ENCODE data around the gene RAMP3. TPM values are rescaled to one million over a fixed set of nuclear protein-coding genes. Genes with fewer than 3 reads are reported as not detected.

The RAMP3 gene
- total RNA-seq, 1 donor from 2014 or later, result 5.7 TPM

DNA sequence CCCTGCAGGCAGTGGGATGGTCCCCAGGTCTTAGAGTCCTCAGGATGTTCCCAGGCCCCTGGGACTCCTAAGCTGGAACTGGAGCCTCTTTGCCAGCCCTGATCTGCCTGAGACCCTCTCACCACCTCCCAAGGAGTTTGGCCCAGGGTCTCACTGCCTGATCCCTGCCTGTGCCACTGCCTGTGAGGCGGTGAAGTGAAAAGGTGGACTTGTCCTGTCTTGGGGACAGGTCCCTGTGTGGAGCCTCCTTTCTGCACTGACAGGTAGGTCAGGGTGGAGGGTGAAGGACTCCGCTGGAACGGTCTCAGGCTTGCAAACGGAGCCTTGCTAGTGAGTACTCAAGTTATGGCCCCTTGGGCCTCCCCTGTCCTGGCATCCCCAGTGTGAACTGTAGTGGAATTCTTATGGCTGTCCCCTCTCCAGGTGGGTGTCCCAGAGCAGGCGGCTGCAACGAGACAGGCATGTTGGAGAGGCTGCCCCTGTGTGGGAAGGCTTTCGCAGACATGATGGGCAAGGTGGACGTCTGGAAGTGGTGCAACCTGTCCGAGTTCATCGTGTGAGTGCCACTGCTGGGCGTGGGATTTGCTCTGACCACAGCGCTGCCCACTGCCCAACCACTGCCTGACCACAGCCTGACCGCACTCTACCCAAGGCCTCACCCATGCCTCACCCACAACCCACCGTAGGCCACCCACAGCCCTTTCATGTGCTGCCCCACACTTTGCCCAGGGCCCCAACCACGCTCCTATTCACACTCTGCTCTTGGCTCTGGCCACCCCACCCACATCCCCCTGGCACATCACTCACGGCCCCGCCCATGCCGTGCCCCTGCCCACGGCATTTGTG is 19.5 kb downstream of the RAMP3 start:
- no peak for DNase-seq (ENCODE audit: low spot score in 2 of 2)
- no peak for FAIRE-seq

DNA sequence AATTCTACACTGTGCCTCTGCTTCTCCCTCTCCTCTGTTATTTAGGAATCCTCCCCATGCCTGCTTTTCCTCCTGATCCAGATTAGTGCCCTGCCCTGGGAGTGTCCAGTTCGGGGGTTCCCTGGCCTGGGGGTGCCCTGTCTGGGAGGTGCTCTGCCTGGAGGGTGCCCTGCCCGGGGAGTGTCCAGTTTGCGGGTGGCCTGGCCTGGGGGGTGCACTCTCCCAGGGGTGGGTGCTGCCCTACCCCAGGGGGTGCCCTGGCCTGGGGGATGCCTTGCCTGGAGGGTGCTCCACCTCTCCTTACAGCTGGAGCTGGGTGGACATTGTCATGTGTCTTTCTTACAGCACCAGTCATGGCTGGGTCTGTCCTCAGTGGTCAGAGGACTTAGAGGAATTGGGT is 20.2 kb downstream of the RAMP3 start:
- DNase-seq (ENCODE audit: low spot score in 2 of 2) (peak in 1 of 2 donors; percentile 7), FAIRE-seq (no peak)

DNA sequence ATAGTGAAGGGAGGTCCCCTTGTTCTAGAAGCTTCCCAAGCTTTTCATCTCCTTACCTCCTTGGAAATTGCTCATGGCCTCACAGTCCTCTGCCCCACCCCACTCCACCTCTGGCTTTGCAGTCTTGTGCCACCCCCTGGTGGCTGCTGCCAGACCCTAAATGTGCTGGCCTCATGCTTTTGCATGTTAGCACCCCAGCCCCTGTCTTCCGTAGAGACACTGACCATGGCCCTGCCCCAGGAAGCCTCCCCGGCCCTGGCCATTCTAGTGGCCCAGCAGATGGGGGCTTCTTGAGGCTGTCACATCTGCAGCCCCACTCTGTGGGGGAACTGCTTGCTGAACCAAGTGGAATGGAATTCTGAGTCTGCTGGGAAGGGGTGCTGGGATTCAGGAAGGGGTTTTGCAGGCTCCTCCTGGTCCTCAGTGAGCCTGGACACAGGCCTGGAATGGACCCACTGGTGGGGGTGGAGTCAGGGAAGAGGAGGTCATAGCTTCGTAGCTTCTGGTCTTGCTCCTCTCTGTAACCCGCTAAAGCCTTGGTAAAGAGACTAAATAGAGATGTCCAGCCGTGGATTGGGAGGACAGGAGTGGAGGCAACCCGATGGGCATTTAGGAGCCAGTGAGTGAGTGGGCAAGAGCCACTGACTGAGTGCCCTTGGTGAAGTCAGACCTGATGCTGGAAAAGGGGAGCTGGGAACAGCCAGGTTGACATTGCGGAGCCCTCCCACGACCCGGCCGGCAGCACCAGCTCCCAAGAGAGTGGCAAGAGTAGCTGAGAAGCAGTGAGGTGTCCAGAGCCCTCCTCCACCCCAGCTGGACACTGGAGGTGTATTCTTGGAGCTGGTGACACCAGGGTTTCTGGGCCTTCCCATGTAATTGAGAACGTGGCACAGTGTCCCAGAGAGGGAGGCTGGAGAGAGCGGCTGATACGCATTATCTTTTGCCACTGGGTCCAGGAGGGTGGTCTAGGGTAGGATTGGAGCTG is 20.9 kb downstream of the RAMP3 start:
- FAIRE-seq (no peak), DNase-seq (ENCODE audit: low spot score in 2 of 2) (peak in 1 of 2 donors; percentile 22)

DNA sequence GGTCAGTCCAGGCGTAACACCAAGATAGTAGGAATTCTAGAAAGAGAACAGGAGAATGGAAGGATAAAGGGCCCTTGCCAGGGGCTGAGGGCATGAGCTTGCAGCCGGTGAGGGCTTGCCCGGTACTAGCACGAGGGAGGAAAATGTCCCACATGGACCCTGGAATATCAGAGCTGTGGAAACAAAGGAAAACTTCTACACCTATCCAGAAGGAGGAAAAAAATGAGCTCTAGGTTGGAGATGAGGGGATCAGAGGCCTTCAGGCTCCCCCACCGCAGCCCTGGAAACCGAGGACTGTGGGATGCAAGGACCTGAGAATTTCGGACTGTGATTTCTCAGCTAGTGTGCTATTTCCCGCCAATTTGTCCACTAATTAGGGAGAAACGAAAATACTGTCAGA is 22.1 kb downstream of the RAMP3 start:
- FAIRE-seq (no peak), DNase-seq (ENCODE audit: low spot score in 2 of 2) (no peak)

DNA sequence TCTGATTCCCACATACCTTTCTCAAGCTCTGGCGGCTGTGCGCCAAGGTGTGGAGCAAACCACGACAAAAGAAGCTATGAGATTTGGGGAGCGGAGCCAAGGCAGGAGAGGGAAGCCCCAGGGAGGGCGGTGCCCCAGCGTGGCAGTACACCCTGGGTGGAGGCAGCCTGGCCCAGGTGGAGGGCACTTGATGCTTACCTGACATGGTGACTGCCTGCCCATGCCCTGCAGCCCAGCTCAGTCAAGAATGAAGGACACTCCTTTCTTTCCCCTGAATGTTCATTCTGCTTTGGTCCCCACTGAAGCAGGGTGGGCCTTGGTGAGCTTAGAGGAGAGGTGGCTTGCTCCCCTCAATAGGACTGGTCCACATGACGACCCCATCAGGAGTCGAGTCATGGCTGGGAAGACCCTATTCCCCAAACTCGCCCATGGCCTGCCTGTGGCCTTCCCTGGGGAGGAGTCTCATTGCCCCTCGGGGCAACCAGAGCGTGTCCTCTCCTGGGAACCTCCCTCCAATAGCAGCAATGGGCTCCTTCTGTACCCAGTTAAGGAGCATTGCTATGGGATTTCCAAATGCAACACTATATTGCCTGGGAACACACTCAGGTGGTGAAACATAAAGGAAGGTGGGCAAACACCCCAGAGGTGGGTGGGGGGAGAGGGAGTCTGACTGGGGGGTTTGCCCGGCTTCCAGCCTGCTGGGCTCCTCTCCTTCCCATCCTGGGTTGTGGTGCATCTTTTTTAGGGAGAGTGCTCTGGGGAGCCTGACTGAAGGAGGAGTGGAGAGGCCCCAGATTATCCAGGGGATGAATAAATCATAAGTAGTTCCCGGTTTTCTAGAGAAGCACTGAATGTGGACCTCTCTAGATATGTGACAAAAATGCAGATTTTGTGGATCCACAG is 22.7 kb downstream of the RAMP3 start:
- DNase-seq (ENCODE audit: low spot score in 2 of 2), result peak in 1 of 2 donors; percentile 12
- FAIRE-seq, result no peak

DNA sequence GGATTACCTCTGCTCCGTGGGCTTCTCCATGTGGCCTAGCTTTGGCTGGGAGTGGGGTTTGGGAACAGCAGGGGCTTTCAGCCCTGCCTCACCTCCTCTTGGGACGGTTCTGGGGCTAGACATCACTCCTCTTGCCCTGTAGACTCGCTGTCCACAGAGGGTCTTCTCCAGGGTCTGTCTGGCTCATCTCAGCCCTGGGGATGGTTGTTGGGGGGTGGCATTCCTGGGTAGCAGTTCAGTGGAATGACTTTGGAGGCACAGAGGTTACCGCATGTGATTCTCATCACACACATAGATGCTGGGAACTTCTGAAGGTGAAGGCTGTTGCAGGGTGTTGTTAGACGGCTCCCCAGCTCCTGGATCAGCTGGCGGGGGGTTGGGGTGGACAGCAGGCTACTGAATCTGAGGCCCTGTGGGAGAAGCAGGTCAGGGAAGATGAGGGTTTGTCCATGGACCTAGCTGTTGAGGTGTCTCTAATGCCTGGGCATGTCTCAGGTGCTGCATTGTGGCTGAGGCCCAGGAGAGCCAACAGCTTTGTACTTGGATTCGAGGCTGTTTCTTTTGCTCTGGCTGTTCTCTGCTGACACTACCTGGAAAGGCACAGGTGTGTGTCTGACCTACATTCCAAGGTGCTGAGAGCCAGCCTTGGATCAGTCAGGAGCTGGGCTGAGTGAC is 23.8 kb downstream of the RAMP3 start:
- no peak for FAIRE-seq
- DNase-seq (ENCODE audit: low spot score in 2 of 2), result peak in 1 of 2 donors; percentile 6

DNA sequence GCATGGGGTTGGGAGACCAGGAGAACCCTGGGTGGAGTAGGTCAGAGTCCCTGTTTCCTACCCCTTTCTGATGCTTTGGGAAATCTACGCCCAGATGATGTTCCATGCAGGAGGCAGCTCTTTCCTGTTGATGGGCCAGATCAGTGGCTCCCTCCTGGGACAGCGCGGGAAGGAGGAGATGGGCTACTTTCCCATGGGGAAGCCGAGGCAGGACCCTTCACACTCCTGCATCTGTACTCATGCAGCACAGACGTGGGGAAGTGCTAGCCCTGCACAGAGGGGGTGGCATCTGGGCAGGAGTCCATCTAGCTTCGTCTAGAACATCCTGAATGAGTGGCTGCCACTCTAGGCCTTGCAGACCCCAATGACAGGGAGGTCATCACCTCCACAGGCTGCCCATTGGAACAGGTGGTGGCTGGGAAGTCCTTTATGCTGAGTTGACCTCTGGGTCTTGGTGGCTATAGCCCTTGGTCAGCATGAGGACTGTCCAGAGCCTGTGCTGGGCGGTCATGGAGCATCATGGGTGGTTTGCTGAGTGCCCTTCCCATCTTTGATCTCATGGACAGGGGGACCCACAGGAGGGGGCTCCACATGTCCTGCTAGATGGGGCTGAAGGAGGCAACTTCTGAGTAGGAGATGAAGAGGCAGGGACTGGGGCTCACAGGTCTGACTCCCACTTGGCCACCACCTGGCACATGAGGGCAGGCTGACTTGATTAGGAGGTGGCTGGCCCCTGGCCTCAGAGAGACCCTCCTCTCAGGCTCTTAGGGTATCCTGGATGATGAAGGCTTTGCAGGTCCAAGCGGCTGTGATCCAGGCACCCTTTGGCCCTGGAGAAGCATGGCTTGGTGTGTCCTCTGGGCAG is 24.6 kb downstream of the RAMP3 start:
- FAIRE-seq (no peak), DNase-seq (ENCODE audit: low spot score in 2 of 2) (peak in 1 of 2 donors; percentile 8)

DNA sequence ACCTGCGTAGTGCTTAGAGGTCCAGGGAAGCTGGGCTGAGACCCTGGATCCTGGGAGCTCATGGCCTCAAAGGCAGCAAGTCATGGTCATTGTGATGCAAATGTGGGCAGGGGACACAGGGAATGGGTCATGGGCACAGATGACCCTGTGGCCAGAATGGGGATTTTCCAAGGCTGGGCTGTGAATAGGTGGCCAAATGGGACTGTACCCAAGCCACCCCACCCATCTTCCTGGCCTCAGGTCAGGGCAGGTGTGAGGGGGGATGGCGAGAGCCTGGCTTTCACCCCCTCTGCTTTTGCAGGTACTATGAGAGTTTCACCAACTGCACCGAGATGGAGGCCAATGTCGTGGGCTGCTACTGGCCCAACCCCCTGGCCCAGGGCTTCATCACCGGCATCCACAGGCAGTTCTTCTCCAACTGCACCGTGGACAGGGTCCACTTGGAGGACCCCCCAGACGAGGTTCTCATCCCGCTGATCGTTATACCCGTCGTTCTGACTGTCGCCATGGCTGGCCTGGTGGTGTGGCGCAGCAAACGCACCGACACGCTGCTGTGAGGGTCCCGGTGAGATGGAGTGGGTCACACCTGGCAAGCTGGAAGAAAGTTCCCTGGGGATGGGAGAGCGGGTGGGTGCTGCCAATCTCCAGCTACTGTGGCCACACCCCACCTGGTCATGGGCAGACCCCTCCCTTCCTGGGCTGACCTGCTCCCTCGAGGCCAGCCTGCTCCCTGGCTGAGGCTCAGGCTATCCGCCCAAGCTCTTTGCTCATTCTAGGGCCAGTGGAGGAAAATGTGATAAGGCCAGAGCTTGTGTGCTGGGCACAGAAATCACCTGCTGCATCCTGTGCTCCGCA is 25.5 kb downstream of the RAMP3 start:
- DNase-seq (ENCODE audit: low spot score in 2 of 2) (peak in 1 of 2 donors; percentile 8), FAIRE-seq (no peak)

DNA sequence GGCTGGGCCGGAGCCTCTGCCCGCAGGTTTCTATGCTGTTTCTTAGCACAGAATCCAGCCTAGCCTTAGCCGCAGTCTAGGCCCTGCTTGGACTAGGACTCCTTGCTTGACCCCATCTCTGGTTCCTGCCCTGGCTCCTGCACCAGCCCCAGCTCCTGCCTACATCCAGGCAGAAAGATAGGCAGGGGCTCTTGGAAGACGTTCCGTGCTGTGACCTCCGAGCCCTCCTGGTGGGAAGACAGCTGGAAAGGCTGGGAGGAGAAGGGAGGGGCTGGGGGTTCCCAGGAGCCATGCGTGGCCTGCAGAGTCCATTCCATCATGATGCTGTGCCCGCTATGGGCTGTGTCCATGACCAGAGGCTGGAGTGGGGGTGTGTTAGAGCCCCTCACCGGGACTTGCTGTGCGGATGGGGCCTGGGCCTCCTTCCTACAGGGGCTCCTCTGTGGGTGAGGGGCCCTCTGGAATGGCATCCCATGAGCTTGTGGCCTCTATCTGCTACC is 26.2 kb downstream of the RAMP3 start:
- DNase-seq (ENCODE audit: low spot score in 2 of 2), result no peak
- no peak for FAIRE-seq

DNA sequence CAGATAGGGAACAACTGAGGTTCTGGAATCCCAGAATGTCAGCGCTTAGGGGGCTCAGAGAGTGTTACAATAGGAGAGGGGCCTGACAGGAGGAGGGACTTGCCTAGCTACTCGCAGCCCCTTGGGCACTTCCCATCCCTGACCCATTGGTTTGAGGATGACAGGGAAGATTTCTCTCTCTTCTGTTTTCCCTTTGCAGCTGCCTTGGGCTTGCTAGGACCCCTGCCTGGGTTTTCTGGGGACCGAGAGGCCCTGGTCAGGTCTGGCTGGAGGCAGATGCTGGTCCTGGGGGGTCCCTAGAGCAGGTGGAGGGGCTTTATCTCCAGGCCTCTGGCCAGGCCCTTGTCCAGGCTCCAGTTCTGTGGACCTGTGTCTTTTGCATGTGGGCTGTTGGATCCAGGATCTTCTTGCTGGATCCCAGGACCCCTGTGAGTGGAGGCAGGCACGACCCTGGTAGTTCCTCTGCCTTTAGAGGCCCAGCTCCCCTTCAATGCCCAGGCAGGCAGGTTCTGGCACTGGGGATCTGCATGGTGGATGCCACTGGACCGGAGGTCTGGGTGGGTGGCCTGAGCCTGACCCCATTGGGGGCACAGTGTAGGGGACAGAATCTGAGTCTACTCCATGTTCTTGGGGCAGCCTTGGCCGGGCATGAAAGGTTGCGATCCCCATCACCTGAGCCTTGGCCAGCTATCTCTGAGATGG is 26.9 kb downstream of the RAMP3 start:
- DNase-seq (ENCODE audit: low spot score in 2 of 2), result peak in 1 of 2 donors; percentile 9
- FAIRE-seq, result no peak

DNA sequence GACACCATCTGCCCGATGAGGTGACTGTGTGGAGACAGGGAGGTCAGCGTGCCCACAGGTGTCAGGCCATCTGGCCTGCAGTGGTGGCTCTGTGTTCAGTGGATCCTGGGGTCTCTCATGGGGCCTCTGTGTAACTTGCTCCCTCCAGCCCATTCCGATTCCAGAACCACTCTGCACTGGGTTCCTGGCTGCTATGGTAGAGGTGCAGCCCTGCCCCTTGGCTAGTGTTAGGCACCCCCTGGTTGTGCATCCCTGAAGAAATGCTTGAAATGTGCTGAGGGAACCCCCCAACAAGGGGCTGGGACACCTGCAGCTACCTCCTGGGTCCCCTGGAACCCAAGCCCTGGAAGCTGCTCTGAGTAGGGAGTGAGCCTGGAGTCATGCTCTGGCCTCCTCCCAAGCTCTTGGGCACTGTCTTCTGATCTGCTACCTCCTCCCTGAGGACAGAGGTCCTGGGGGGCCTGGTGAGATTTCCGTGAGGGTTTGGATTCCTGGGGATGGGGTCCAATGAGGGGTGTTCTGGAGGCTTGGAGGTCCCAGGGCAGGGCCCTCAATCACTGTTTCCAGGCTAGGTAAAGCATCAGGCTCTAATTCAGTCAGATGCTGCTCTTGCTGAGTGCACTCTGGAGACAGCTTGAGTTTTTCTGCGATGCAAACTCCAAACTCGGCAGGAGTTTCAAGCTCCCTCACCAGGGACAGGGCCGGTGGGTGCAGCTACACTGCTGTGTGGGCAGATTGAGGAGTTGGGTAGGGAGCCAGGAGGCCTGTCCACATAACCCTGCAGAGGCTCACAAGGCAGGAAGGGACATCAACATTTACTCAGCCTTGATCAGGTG is 27.7 kb downstream of the RAMP3 start:
- FAIRE-seq (no peak), DNase-seq (ENCODE audit: low spot score in 2 of 2) (peak in 1 of 2 donors; percentile 4)

DNA sequence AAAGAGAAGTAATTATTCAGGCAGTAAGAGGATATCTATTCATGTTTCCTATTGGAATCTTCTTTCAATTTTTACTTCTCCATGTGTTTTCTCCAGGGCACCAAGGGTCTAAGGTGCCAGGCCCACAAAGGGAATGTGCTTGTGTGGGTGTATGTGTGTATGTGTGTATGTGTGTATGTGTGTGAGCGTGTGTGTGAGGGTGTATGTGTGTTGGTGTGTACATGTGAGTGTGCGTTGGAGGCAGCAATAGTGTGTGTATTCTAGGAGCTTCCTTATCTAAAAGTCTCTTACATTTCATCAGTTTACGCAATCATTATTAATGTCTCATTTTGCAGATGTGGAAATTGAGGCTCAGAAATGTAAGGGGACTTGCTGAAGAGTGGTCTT is 28.3 kb downstream of the RAMP3 start:
- FAIRE-seq (no peak), DNase-seq (ENCODE audit: low spot score in 2 of 2) (peak in 1 of 2 donors; percentile 14)

DNA sequence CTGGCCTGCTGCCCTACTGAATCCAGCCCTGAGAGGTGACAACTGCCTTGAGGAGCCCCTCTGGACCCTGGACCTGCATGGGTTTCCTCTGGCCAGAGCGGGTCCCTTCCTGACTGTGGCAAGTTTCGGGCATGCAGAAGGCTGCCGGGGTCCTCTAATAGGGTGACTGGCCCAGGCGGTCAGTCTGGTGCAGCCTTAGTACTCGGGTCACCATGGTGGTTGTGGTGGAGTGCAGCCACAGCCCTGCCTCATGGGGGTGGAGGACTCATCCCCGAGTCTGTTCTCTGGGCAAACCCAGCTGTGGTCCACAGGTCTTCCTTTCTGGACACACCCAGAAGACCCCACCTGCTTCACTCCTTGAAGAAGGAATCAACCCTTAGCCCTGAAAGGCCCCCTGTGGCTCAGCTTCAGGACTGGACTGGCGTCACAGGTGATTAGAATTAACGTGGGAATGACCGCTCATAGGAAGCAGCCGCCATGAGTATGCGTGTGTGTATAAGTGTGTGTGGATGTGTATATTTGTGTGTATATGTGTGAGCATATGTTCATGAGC is 28.7 kb downstream of the RAMP3 start:
- FAIRE-seq (no peak), DNase-seq (ENCODE audit: low spot score in 2 of 2) (no peak)

DNA sequence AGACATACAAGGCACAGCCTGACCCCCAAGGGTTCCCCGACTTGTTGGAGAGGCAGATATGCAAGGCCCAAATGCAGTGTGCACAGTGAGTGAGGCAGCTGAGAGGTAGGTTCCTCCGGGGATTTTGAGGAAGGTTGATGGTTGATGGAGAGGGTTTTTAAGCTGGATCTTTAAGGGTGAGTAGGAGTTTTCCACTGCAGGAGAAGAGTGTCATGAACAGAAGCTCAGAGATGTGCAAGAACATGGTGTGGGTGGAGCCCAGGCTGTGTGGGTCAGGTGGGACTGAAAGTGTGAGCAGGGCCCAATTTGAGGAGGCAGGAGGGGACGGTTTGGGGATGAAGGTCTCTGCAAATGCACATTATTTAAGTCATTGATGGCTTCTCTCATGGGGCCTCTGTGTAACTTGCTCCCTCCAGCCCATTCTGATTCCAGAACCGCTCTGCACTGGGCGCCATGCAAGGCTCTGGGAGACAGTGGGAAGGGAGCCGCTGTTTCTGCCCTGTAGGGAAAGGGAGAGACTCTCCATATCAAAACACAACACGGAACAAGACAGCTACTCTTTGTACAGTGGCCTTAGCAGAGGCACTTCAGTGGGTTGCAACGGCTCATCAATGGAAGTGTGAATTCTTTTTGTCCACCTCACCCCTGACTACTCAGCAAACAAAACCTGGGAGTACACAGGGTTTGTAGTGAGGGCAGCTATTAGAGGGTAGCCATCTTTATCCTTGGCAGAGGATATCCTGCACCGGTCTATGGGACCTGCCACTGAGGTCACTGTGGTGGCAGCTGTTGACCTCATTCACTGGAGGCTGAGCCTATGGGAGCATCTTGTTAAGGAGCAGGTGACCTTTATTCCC is 29.7 kb downstream of the RAMP3 start:
- no peak for FAIRE-seq

DNA sequence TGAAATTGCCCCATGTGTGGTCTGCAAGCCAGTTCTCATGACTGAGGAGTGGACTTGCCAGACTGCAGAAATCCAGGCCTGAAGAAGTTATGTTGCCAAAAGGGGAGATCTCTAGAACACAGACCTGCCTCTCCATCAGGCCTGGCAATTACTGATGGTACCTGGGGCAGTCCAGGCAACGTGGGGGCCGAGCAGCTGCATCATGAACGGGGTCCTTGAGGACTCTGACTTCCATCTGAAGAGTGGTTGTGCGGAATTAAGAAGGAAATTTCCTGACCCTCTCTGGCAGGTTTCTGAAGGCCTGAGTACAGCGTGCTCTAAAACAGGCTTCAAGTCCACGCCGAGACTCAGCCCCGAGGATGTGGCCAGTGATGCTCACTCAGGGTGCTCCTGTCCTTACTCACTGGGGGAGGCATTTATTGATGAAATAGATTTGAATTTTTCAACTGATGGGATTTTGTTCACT is 30.4 kb downstream of the RAMP3 start:
- DNase-seq (ENCODE audit: low spot score in 2 of 2) (no peak), FAIRE-seq (no peak)

More for the DNA sequence above, 29.7 kb downstream of the RAMP3 start:
- no peak for DNase-seq (ENCODE audit: low spot score in 2 of 2)

Data from frontal cortex (tissue), 4 donors.